ENCODE measurements around the gene SLC6A9.

DNA sequence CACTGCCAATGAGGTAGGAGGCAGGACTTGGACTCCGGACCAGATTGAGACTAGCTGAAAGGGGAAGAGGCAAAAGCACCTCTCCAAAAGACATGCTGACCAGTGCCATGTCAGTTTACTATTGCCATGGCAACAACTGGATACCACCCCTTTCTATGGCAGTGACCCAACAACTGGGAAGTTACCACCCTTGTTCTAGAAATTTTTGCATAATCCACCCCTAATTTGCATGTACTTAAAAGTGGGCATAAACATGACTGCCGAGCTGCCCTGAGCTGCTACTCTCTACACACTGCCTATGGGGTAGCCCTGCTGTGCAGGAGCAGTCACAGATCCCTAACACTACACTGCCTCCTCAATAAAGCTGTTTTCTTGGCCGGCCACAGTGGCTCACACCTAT lies 19.0 kb upstream of the SLC6A9 start:
- TF ChIP-seq CTCF (IDR thresholded peaks at IDR 0.05; ENCODE audit: low read depth, low read length) (no peak), POLR2A (IDR thresholded peaks at IDR 0.05; ENCODE audit: extremely low read depth, insufficient read length) (no peak)

All from NB4 (cell line).